Smooth muscle cell of the coronary artery (primary cell): Measurements from ENCODE around the gene TEX28. TPM values are rescaled to one million over a fixed set of nuclear protein-coding genes. Genes with fewer than 3 reads are reported as not detected.

Experiments
- total RNA-seq: library from RNA; depleted of rRNA; stranded (reverse); fragments of >200 nt; gene quantifications from 2 replicates; pipeline ENCODE4 v1.2.3, GENCODE V29; 2014; ENCODE audit warnings: low replicate concordance

The TEX28 gene
- total RNA-seq = not detected in 2 replicates

GRCh38 chrX:154294791-154295574 is at the start of gene TEX28:
TEX28 (minus strand) TSS chrX:154295124; CDS start chrX:154292117, 3,007 bp downstream.

GRCh38 chrX:154295664-154296310 is 863 bp upstream of the TEX28 start, which contains the start of gene TKTL1:
TKTL1 (plus strand) TSS chrX:154295795; CDS start chrX:154295860, 65 bp downstream.

GRCh38 chrX:154257282-154257681 is 37.6 kb downstream of the TEX28 start, which contains the start of gene OPN1MW3:
OPN1MW3 (plus strand) TSS chrX:154257582; CDS start chrX:154257620, 38 bp downstream.

Other genes with a start within 250 kb of the TEX28 start
- 11.0 and 17.7 TPM in 2 replicates for gene MECP2, start 197.4 kb downstream of the TEX28 start, total RNA-seq
- not detected in 2 replicates for gene OPN1LW, start 150.9 kb downstream of the TEX28 start, total RNA-seq
- not detected in 2 replicates for gene OPN1MW, start 112.5 kb downstream of the TEX28 start, total RNA-seq
- not detected in 2 replicates for gene OPN1MW2, start 75.4 kb downstream of the TEX28 start, total RNA-seq
- gene OPN1MW3, start 37.5 kb downstream of the TEX28 start, total RNA-seq = not detected in 2 replicates
- not detected in 2 replicates for gene TKTL1, start 671 bp upstream of the TEX28 start, total RNA-seq
- gene FLNA, start 79.5 kb upstream of the TEX28 start, total RNA-seq = 2,276 and 2,381 TPM in 2 replicates
- 15.9 and 23.0 TPM in 2 replicates for gene EMD, start 84.2 kb upstream of the TEX28 start, total RNA-seq
- gene RPL10, start 103.3 kb upstream of the TEX28 start, total RNA-seq = 1,663 and 2,613 TPM in 2 replicates
- gene DNASE1L1, start 114.1 kb upstream of the TEX28 start, total RNA-seq = 34.3 and 98.6 TPM in 2 replicates
- gene TAFAZZIN, start 116.4 kb upstream of the TEX28 start, total RNA-seq = 12.3 and 18.6 TPM in 2 replicates
- 43.1 and 65.7 TPM in 2 replicates for gene ATP6AP1, start 133.6 kb upstream of the TEX28 start, total RNA-seq
- gene GDI1, start 142.0 kb upstream of the TEX28 start, total RNA-seq = 115 and 175 TPM in 2 replicates
- gene FAM50A, start 149.0 kb upstream of the TEX28 start, total RNA-seq = 105 and 224 TPM in 2 replicates
- 9.6 and 17.3 TPM in 2 replicates for gene PLXNA3, start 163.2 kb upstream of the TEX28 start, total RNA-seq
- 14.9 and 16.4 TPM in 2 replicates for gene LAGE3, start 184.2 kb upstream of the TEX28 start, total RNA-seq
- gene UBL4A, start 191.5 kb upstream of the TEX28 start, total RNA-seq = 18.7 and 42.7 TPM in 2 replicates
- 11.6 and 12.5 TPM in 2 replicates for gene SLC10A3, start 195.5 kb upstream of the TEX28 start, total RNA-seq
- gene FAM3A, start 221.1 kb upstream of the TEX28 start, total RNA-seq = 32.1 and 41.5 TPM in 2 replicates